GM13976 (cell line): ENCODE data around the gene MSI2.

Source experiments
- DNase-seq: peaks from one replicate; pipeline ENCODE4 v3.0.0; 2012; ENCODE audit warnings: low spot score
- in situ Hi-C: fragments of 300-500 bp; cut with MboI; formaldehyde crosslinking; loops from one replicate; pipeline ENCODE4 v1.12.0; 2022; ENCODE audit warnings: low sequenced_read_pairs, mixed read lengths, inconsistent platforms; ENCODE audit not compliant: unreplicated experiment
- TF ChIP-seq, protein P1 (sequence below): IDR thresholded peaks from 2 replicates; pipeline ENCODE4 v1.5.1; 2012; ENCODE audit warnings: borderline replicate concordance, mild to moderate bottlenecking; ENCODE audit not compliant: insufficient read depth; ENCODE audit errors: extremely low read depth, missing control alignments, control extremely low read depth

Gene MSI2

DNA sequence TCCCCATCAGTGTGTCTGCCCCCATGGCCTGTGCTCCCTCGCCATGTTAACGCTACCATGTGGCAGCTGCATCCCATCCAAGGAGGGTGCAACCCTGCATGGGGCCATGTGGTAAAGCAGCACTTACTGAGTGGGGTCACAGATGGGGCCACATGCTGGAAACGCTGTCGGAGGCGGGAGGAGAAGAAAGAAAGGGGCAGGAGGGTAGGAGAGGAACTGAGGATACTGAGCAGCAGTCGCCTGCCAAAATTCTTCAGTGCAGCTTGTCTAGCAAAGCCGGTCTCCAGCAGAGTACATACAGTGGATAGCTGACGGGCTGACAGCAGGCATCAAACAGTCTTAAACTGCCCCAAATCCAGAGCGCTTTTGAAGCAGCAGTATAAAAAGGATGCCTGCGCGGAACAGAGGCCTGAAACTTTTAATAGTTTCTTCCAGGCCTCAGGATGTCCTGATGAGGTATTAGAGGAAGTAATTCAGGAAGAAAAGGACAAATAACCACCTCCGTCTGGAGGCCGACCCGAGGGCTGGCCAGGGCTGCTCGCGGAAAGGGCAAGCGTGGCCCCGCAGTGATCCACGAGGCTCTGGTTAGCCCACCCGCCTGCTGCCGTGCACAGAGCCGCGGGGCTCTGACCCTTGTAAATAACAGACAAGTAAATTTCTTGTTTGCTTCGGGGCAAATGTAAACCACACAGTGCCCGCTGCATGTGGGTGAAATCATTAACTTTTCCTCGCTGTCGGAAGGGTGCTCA, 339.8 kb downstream of the MSI2 start:
- in situ Hi-C loops = no loop called here
- no peak for DNase-seq
- TF ChIP-seq, protein P1, sequence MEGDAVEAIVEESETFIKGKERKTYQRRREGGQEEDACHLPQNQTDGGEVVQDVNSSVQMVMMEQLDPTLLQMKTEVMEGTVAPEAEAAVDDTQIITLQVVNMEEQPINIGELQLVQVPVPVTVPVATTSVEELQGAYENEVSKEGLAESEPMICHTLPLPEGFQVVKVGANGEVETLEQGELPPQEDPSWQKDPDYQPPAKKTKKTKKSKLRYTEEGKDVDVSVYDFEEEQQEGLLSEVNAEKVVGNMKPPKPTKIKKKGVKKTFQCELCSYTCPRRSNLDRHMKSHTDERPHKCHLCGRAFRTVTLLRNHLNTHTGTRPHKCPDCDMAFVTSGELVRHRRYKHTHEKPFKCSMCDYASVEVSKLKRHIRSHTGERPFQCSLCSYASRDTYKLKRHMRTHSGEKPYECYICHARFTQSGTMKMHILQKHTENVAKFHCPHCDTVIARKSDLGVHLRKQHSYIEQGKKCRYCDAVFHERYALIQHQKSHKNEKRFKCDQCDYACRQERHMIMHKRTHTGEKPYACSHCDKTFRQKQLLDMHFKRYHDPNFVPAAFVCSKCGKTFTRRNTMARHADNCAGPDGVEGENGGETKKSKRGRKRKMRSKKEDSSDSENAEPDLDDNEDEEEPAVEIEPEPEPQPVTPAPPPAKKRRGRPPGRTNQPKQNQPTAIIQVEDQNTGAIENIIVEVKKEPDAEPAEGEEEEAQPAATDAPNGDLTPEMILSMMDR = no peak

DNA sequence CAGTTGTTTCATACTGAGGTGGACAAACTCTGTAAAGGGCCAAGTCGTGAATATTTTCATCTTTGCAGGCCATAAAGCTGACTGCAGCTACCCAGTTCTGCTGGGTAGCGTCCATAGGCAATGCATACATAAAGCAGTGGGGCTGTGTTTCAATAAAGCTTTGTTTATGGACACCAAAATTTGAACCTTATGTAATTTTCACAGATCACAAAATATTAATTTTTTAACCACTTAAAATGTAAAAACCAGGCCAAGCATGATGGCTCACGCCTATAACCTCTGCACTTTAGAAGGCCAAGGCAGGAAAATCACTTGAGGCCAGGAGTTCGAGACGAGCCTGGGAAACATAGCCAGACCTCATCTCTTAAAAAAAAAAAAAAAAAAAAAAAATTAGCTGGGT, 340.8 kb downstream of the MSI2 start:
- no peak for DNase-seq

DNA sequence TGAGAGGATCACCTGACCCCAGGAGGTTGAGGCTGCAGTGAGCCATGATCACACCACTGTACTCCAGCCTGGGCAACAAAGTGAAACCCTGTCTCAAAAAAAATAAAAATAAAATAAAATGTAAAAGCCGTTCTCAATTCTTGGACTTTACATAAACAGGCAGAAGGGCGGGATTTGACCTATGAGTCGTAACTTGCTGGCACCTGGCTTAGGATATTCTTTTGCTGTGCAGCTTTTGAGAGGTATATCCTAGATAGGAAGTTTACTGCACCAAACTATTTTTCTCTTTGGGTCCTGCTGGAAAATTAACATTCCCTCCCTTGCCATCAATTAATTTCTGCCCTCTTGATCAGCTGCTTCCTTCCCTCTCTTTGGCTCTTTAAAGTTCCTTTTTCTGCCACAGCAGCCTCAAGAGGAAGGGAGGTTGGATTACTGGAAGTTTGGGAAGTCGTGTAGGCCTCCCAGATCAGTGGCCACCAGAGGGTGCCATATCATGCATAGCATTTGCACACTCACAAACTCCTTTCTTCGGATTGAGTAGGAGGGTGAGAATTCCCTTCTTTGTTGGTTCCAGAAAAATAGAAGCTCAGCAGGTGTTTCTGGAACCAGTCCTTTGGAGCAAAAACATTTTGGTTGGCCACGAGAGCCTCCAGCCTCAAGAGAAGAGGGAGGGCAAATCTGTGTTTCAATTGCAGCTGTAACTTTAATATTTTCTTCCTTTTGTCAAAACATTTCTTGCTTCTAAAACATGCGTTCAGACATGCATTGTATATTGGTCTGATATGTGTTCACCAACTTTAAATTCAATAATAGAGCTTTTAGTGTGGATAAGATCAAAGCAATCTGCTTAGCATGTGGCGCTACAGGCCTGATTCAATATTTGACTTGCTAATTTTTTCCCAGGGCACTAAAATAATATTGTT, 341.5 kb downstream of the MSI2 start:
- TF ChIP-seq, protein P1 = peak; percentile 68
- in situ Hi-C loops = no loop called here
- no peak for DNase-seq

More for the DNA sequence above, 340.8 kb downstream of the MSI2 start:
- TF ChIP-seq, protein P1 = no peak
- in situ Hi-C loops = no loop called here

DNA sequence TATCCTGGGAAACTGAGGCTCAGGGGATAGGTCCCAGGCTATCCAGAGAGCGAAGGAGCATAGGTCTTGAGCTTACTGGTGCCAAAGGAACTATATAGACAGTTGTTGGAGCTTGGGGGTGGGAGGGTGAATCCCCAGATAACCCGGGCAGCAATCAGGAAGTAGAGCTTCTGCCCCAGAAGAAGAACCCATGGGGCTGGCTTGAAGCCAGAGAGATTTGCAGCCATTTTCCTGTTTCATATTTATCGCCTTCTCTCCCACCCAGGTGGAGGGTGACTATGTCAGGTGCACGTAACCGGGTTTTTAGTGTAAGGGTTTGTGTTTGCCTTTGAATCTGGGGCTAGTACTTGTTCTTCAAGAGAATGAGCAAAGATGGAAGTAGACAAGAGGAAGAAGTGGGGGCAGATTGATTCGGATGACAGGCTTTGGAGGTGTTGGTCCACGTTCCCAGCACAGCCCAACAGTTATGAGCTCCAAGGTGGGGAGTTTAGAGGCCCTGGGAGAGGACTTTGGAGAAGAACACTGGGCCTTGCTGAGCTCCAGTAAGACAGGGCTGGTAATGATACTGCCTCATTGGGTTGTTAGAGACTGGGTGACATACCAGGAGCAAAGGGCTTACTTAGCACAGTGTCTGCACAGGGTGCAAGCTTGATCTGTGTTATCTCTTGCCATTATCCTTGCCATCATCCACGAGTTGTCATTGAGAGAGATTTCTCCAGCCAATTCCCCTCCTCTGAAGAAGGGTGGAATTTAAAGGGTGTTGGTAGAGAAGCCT, 343.1 kb downstream of the MSI2 start:
- peak; percentile 49 for DNase-seq
- in situ Hi-C loops = no loop called here
- TF ChIP-seq, protein P1 = no peak

DNA sequence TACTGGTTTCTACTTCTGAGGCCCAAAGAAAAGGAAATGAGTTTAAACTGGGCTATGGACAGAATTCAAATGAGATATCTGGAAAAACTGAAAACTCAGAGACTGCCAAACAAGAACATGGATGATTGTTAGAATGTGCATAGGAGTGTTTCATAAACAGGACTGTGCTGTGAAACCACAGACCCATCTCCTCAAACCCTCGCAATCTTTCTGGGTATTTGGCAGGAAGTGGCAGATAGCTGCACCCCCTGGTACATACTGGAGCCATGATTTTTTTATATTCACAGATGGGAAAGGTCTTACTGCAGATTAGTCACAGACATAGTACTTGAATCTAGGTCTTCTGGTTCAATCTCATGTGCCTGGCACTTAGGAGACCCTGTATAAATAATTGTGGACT, 343.8 kb downstream of the MSI2 start:
- in situ Hi-C loops = no loop called here
- DNase-seq = no peak
- TF ChIP-seq, protein P1 = no peak

DNA sequence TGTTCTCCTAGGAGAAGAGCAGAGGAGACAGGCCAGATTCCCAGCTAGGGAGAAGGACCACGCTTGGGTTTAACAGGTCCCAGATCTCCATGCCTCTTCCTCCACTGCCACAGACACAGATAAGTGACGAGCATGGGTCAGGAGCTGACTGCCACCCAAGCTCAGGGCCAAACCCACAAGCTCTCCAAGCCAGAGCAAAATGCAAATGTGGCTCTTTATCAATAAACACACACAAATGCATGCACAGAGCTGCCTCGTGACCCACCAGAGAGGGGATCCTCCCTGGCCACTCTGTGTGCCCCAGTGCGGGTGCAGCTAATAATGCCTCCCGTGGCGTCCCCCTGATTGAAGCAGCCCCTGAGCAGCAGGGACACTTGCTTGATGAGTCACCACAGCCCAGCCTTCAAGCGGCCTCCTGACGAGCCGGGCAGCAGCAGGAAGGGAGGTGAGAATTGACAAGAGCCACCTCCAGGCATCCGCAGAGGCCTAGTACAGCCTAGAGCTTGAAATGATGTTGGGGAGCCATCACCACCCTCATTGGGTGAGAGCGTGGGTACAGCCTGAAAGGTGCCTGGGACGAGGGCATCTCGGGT, 344.9 kb downstream of the MSI2 start:
- DNase-seq = no peak
- TF ChIP-seq, protein P1 = no peak
- in situ Hi-C loops = no loop called here
